GM18507 (cell line): ENCODE results near the gene ROBO4.

Experiments
- DNase-seq: peaks from one replicate; pipeline ENCODE4 v3.0.0; 2011; ENCODE audit warnings: low read depth; ENCODE audit not compliant: insufficient read length; ENCODE audit errors: extremely low spot score
- FAIRE-seq: peaks from 2 replicates; lab custom pipeline; 2011; peaks lifted over from hg19 to GRCh38; lab: Jason Lieb, UNC

Gene ROBO4

GRCh38 chr11:124920870-124921609 lies 23.4 kb upstream of the ROBO4 start:
- DNase-seq (peak; percentile 51), FAIRE-seq (peak; percentile 70)

- no peak for DNase-seq
- FAIRE-seq, result no peak
Observed at GRCh38 chr11:124920356-124920755, 22.7 kb upstream of the ROBO4 start.

GRCh38 chr11:124919898-124920297 lies 22.2 kb upstream of the ROBO4 start:
- no peak for FAIRE-seq
- no peak for DNase-seq

GRCh38 chr11:124918950-124919349 lies 21.3 kb upstream of the ROBO4 start, which contains the start of gene HEPN1:
HEPN1 (plus strand) TSS chr11:124919250.
- DNase-seq, result no peak
- no peak for FAIRE-seq

- DNase-seq, result no peak
- FAIRE-seq, result no peak
Observed at GRCh38 chr11:124917115-124917637, 19.5 kb upstream of the ROBO4 start.

GRCh38 chr11:124916370-124916710 lies 18.7 kb upstream of the ROBO4 start:
- FAIRE-seq, result no peak

GRCh38 chr11:124915541-124916369 lies 18.1 kb upstream of the ROBO4 start:
- DNase-seq (no peak), FAIRE-seq (no peak)

More at GRCh38 chr11:124916370-124916710, 18.7 kb upstream of the ROBO4 start:
- DNase-seq, result no peak

GRCh38 chr11:124902616-124903015 lies 5.0 kb upstream of the ROBO4 start:
- FAIRE-seq, result no peak
- no peak for DNase-seq

- FAIRE-seq, result no peak
- DNase-seq, result no peak
Observed at GRCh38 chr11:124900464-124900863, 2.8 kb upstream of the ROBO4 start.

- DNase-seq (no peak), FAIRE-seq (no peak)
Observed at GRCh38 chr11:124899383-124900145, 1.9 kb upstream of the ROBO4 start.

GRCh38 chr11:124898711-124899110 lies 1.0 kb upstream of the ROBO4 start:
- FAIRE-seq (no peak), DNase-seq (no peak)

- DNase-seq, result no peak
- FAIRE-seq, result no peak
Observed at GRCh38 chr11:124898263-124898680, 607 bp upstream of the ROBO4 start.

- FAIRE-seq (no peak), DNase-seq (no peak)
Observed at GRCh38 chr11:124896821-124897391, 759 bp downstream of the ROBO4 start.

GRCh38 chr11:124896071-124896750 lies 1.5 kb downstream of the ROBO4 start:
- DNase-seq (no peak), FAIRE-seq (no peak)

GRCh38 chr11:124895471-124895971 lies 2.1 kb downstream of the ROBO4 start:
- FAIRE-seq (no peak), DNase-seq (no peak)

GRCh38 chr11:124894606-124895430 lies 2.8 kb downstream of the ROBO4 start:
- no peak for FAIRE-seq
- no peak for DNase-seq

GRCh38 chr11:124893781-124894401 lies 3.8 kb downstream of the ROBO4 start:
- no peak for FAIRE-seq
- no peak for DNase-seq
